Suppressor macrophage treated with lipopolysaccharide for 1 hour (primary cell): ENCODE data around the gene IL34.
"Not testable (repeated sequence)": the region's sequence is repeated elsewhere in the genome, so short reads cannot be mapped to it uniquely, and the experiment has no call there.

Experiments
- DNase-seq, 3 donors: peaks; one replicate each; pipeline ENCODE4 v3.0.0-alpha.2; 2020 to 2022

IL34 gene

DNA sequence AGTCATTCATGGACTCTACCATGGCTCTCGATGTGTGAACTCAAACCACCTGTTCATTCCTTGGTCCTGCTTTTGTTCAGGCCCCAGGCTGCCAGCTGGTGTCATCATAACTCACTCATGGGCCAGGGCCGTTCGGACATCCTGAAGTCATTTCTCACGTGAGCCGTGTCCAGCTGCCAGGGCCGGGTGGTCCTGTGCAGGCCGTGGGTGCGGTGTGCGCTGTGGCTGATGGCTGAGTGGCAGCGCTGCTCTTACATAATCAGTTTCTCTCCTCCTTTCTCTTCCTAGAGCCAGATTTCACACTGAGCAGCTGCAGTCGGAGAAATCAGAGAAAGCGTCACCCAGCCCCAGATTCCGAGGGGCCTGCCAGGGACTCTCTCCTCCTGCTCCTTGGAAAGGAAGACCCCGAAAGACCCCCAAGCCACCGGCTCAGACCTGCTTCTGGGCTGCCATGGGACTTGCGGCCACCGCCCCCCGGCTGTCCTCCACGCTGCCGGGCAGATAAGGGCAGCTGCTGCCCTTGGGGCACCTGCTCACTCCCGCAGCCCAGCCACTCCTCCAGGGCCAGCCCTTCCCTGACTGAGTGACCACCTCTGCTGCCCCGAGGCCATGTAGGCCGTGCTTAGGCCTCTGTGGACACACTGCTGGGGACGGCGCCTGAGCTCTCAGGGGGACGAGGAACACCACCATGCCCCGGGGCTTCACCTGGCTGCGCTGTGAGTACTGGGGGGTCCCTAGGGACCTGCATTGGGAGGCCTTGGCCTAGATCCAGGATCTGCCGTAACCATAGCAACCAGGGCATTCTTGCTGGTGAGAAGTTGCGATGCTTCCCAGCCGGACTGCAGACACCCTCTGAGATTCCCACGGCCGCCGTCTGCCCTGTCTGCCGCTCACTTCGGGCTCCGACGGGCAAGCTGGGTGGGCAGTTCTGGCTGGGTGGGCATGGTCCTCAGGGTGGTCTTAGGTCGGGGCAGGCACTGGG is at the start of gene IL34:
Gene IL34 (plus strand): TSS at position 300 of the 982 bp plus-strand sequence. CDS start 389 bp downstream, at position 689.
- peak in 1 of 3 donors; percentile 10 for DNase-seq

DNA sequence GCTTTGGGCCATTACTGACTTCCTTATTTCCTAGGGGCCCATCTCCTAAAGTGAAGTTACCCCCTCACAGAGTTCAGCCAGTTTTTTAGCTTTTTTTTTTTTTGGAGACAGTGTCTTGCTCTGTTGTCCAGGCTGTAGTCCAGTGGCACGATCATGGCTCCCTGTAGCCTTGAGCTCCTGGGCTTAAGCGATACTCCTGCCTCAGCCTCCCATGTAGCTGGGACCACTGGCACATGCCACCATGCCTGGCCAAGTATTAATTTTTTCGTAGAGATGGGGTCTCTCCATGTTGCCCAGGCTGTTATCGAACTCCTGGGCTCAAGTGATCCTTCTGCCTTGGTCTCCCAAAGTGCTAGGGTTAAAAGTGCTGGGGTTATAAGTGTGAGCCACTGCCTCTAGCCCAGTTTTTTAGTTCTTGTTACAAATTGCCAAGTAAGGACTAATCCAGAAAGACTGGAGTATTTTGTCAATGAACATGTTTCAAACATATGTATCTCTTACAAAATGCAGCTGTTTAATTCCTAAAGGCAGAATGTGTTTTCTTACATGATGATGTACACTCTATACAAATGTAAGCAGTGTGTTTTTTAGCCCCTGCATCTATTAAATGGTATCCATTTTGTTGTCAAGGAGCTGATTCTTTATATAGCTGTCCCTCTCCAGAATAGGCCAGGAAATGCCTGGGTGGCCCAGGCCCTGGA is 49.1 kb upstream of the IL34 start:
- DNase-seq = no peak

DNA sequence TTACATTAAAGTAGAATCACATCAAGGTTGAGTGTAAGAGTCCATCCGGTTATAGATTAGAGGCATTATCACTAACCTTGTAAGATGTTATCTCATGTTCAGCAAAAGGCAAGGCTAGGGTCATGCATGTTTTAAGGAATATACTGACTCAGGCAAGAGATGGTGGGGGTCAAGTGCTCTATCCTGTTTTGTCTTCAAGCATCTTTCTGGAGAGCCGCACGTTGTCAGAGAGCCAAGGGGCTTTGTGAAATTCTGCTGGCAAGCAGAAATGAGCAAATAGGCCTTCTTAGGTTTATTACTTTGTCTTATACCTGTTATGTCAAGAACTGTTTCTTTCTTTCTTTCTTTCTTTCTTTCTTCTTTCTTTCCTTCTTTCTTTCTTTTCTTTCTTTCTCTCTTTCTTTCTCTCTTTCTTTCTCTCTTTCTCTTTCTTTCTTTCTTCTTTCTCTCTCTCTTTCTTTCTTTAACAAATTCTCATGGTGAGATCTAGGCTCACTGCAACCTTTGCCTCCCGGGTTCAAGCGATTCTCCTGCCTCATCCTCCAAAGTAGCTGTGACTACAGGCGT is 47.3 kb upstream of the IL34 start:
- no peak for DNase-seq

DNA sequence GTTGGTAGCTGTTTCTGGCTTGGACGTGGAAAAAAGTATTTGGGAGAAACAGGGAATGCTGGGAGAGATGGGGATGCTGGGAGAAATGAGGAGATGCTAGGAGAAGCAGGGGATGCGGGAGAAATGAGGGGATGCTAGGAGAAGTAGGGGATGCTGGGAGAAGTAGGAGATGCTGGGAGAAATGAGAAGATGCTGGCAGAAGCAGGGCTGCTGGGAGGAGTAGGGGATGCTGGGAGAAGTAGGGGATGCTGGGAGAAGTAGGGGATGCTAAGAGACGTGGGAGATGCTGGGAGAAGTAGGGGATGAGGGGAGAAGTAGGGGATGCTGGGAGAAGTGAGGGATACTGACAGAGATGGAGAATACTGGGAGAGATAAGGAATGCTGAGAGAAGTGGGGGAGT is 45.6 kb upstream of the IL34 start:
- no peak for DNase-seq

DNA sequence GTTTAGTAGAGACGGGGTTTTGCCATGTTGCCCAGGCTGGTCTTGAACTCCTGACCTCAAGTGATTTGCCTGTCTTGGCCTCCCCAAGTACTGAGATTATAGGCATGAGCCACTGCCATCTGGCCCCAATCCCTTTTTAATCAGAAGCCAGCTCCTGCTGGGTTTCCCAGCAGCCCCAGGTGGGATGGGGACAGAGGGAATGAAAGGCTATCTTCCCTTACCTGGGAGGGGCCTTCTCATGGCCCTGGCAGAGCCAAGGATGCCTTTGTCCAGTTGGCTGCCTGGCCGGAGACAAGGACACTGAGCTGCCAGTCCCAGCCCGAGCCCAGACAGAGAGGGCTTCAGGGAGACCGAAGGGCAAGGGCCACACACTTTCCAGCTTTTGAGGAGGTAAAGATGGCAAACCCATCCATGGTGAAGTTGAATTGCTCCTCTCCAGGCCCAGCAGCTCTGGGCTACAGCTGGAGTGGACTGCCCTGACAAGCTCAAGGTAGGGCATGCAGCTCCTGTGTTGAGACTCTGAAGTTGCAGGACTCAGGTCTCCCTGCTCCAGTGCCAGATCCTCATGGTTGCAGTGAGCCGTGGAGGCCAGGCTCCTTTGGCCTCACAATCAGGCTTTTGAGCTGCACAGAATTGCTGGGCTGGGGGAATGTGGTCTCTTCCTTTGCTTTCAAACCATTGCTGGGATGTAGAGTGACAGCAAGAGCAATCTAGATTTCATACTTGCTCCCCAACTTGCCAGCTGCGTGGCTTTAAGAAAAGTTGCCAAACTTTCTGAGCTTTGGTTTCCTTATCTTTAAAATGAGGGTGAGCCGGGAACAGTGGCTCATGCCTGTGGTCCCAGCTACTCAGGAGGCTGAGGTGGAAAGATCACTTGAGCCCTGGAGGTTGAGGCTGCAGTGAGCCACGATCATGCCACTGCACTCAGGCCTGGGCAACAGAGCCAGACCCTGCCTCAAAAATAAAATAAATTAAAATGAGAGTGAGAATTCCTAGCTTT is 44.5 kb upstream of the IL34 start:
- no peak for DNase-seq

DNA sequence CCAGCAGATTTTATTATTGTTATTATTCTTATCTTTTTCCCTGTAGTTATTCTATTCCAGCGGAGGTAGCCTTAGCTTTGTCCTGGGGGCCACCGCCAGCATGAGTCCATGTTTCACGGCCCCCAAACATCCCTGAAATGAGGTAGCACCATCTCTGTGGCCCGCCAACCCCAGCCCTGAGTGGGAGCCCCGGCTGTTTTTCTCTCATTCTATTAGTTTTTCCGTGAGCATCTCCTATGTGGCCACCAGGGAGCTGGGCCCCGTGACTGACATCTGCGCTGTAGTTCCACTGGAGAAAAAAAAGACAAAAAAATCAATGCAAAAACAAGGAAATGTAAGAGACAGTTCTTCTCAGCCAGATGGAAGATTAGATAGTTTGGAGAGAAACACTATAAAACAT is 43.5 kb upstream of the IL34 start:
- DNase-seq = no peak

DNA sequence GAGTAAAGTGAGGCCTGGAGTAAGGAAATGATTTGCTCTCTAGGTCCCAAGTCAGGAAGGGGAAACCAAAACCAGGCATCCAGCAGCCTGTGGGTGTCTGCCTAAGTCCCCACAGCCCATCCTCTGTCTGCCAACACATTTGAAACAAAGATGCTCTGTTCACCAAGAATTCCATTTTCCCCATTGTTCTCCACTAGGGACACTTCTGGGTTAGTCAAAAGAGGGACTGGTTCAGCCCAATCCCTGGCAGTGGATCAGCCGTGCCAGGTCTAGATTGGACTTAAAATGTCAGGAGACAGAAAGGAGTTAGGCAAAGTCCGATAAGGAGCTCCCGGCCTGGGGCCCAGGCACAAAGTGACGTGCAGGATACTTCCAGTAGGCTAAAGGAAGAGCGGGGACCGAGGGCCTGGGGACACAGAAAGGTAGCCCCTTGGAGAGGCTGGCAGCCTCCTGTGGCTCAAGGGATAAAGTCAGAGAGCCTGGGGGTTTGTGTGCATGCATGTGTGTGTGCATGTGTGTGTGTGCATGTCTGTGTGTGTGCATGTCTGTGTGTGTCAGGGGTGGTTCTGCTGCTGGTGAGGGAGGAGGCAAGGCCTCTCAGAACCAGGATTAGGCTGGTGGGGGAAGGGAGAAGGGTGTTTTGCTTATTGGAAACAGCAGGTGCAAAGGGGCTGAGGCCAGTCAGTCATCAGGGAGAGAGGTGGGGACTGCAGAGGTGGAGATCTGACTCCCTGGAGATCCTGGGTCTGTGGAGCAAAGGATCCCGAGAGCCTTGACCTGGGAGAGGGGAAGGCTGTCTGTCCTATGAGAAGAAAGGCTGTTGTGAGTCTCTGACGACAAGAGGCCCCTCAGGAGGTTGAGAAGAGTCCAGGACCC is 41.7 kb upstream of the IL34 start:
- DNase-seq = no peak

DNA sequence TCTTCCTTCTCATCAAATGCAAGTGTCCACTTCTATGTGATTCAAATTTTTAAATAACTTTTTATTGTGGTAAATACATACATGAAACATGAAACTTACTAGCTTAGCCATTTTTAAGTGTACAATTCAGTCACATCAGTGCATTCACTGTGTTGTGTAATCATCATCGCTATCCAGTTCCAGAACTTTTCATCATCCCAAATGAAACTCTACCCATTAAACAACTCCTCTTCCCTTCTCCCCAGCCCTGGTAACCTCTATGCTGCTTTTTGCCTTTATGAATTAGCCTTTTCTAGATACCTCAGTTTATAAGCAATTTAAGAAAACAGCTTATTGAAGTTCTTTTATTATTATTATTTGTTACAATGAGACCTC is 41.1 kb upstream of the IL34 start:
- DNase-seq = no peak

DNA sequence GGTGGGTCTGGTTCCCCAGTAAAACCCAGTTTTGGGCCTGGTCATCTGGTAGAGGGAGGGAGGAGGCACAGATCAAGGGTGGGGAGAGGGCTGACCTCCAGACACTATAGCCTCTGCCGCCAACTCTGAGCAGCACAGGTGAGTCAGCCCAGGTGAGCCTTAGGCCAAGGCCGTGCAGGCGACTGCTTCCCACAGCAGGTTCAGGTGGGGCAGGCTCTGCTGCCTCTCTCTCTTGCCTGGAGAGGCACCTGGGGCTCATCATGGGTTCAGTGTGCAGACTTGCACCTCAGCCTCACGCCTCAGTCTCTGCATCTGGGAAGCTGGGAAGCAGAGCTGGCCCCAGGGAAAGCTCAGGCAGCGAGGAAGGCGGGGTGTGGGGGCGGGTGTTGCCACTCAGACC is 37.8 kb upstream of the IL34 start:
- no peak for DNase-seq

DNA sequence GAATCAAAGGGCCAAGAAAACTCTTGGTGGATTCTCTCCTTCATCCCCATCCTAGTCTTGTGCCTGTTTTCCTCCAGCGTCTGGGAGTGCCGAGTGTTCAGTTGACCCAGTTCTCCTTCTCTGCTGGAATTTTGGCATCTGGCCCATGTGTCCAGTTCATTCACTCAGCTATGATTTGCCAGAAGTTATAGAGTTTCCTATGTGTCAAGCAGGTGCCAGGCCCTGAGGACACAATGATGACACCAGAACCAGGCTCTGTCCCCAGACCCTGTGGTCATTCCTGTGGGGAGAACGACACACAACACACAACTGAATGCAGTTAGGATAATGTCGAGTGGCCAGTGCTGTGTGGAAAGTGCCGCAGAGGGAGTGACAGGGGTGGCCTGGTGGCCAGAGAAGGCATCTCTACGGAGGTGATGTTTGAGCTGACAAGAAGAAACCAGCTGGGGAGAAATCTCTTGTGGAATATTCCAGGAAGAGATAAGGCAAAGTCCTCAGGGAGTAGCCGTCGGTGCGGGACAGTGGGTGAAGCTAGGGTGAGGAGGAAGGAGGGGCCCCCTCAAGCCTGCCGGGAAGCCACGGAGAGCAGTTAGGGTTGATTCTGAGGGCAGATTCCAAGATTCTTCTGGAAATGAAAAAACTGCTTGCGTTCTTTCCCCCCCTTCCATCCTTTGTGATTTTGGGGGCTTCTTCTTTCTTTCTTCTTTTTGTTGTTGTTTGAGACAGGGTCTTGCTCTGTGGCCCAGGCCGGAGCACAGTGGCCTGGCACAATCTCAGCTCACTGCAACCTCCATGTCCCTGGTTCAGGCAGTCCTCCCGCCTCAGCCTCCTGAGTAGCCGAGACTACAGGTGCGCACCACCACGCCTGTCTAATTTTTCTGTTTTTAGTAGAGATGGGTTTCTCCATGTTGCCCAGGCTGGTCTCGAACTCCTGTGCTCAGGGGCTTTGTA is 35.8 kb upstream of the IL34 start:
- no peak for DNase-seq

DNA sequence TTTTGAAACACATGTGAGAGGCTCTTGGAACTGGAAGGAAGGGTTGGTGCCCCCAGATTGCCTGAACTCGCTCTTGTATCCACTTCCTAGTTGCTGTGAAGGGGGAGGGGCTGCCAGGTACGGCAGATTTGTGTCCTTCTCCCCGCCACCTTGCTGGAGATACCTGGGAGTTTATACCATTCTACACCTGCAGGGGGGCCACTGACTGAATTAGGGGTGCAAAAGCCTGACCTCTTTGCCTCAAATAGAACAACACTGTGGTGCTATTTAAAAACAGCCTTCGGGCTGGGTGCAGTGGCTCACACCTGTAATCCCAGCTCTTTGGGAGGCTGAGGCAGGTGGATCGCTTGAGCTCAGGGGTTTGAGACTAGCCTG is 35.1 kb upstream of the IL34 start:
- no peak for DNase-seq

DNA sequence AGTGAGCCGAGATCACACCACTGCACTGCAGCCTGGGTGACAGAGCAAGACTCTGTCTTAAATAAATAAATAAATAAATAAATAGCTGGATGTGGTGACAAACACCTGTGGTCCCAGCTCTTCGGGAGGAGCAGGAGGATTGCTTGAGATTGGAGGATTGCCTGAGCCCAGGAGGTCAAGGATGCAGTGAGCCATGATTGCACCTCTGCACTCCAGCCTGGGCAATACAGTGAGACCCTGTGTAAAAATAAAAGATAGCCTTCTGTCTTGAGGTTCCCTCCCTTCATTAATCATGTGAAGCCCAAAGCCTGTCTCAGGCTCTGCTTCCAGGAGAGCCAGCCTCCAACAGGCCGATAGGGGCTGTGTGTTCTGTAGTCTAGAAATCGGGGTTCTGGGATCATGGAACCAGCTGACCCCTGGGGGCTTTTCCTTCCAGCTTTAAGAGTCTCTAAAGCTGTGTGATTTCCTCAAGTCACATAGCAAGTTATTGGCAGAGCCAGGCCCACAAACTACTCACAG is 34.5 kb upstream of the IL34 start:
- DNase-seq = no peak

DNA sequence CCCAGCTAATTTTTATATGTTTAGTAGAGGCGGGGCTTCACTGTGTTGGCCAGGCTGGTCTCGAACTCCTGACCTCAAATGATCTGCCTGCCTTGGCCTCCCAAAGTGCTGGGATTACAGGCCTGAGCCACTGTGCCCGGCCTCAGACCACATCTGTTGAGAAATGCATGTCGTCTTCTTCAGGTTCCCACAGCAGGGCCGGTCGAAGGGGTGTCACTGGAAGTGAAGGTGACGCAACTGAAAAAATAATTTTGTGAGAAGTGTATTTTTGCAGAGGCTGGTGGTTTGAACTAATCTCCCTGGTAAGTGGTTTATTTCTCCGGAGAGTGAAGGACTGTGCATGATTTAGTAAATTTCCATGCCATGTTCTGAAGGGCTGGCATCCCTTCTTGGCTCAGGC is 33.4 kb upstream of the IL34 start:
- no peak for DNase-seq

DNA sequence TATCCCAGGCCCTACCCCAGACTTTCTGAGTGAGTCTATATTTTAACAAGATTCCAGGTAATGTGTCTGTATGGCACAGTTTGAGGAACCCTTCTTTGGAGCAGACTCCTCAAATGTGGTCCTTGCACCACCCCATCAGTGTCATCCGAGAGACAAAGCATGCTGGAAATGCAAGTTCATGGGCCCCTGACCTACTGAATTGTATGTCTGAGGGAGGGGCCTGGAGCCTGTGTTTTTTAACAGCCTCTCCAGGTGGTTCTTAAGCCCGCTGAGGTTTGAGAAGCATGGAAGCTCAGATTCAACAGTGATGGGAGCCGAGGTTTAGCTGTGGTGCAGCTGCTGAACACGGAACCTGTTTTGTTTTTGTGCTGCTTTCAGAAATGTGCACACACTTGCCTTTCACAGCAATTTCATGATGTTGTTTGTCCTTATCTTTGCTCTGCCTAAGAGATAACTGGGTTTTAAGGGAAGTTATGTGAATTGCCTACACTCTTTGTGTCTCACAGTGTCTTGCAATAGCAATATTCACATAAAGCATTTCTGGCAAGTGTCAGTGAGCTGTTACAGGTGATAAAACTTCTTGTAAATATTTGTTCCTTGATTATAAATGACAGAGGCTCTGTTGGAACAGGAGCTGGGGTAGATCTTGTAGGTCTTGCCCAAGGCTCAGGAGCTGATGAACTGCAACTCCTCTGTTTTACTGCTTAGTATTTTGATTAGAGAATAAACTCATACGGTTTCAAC is 32.0 kb upstream of the IL34 start:
- no peak for DNase-seq

DNA sequence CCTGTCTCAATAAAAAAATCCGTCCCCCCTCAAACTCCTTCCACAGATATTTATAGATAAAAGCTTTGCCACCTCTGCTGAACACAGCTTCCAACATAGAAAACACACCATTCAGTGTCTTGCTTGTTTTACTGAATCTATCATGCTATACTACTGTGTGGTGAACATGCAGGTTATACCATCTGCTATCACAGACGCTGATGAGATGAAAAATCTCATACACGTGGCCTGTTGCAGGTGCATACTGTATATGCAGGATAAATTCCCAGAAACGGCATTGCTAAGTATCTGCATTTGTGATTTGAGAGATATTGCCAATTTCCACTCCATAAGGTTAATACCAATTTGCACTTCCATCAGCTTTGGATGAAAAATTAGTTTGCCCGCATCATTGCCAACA is 30.4 kb upstream of the IL34 start:
- no peak for DNase-seq

DNA sequence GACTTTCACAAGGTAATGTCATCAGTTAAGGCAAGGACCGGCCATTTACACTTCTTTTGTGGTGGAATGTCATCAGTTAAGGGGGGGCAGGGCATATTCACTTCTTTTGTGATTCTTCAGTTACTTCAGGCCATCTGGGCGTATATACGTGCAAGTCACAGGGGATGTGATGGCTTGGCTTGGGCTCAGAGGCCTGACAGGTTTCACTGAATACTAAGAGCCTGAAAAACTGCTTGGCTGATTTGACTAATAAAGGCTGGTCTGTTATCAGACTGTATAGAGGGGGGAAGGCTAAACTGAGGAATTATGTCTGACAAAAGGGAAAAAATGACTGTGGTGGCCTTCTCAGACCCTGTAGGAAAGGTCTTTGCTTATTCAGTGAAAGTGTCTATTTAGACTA is 24.5 kb upstream of the IL34 start:
- DNase-seq = not testable (repeated sequence)

DNA sequence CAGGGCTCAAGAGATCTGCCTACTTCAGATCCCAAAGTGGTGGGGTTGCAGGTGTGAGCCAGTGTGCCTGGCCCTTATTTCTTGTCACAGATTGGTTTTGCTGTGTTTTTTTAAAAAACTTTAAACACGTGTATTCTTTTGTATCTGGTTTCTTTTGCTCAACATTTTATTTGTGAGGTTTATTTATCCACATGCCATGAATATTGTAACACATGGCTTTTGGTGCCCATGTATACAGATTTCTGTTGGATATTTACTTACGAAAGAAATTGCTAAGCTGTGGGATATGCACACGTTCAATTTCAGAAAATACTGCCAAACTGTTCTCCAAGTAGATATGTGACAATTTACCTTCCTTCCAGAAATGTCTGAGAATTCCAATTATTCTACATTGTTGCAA is 18.7 kb upstream of the IL34 start:
- DNase-seq = no peak

DNA sequence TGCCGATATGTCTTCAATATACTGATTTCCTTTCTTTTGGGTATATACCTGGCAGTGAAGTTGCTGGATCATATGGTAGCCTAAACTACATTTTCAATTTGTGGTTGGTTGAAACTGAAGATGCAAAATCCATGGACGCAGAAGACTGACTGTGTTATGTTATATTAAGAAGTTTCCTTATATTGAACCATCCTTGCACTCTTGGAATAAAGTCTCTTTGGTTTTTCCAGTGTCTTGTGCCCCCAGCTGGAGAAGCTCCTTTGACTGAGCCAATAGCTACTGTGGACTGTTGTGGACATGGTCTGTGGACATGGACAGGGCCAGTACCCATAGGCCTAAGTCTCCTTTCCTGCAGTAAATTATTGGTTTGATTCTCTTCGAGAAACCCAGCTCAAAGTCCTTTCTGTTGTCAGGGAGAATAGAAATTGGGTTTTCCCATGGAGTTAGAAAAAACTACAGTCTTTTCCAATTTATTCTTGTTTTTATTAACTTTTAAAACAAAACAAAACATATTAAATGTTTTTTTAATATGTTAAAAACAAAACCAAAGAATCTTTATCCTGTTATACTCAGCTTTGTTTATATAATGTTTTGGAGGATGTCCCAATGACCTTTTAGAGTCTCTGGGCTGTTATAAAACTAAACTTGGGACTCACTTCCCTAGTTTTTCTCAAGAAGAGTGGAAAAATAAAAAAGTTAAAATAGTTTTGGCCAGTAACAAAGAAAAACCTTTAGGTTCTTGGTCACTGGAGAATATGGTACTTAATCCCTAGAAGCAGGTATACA is 15.2 kb upstream of the IL34 start:
- no peak for DNase-seq

DNA sequence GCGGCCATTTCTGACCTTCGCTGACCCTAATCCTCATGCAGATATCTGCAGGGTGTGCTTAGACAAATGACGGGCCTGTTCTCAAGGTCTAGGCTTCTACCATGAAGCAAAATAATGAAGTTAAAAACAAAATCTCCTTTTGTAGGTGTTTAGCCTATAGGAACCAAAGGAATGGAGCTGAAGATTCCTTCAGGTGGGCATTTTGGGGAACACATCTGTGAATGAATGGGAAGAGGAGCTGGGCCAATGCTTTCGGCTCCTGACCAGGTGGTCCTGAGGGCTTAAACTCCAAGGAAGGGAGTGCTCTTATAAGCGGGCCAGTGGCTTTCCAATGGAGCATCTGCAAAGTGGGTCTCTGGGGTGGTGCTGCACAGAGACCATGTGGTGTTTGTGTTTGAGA is 14.1 kb upstream of the IL34 start:
- DNase-seq = no peak
